Smooth muscle cell (in vitro differentiated cells): Measurements from ENCODE around the gene SMG7. TPM values are rescaled to one million over a fixed set of nuclear protein-coding genes. Genes with fewer than 3 reads are reported as not detected.

Source experiments
- DNase-seq: peaks from one replicate; lab custom pipeline; 2025; ENCODE audit not compliant: unreplicated experiment; lab: John Stamatoyannopoulos, UW
- H2AFZ ChIP-seq: fragments of 200-600 bp; sonication (generic); 2 replicates; pipeline ENCODE4 v1.6.0; 2016; ENCODE audit warnings: antibody characterized with exemption, low read depth, mild to moderate bottlenecking
- H3F3A ChIP-seq: fragments of 200-600 bp; sonication (generic); 2 replicates; pipeline ENCODE4 v1.6.0; 2017; ENCODE audit warnings: antibody characterized with exemption, low read depth
- H3K27ac ChIP-seq: fragments of 200-600 bp; sonication (generic); 2 replicates; pipeline ENCODE4 v1.5.1; 2016; ENCODE audit warnings: low read depth, mild to moderate bottlenecking
- H3K27me3 ChIP-seq: fragments of 200-600 bp; sonication (generic); 2 replicates; pipeline ENCODE4 v1.6.1; 2016; ENCODE audit warnings: low read depth, mild to moderate bottlenecking
- H3K36me3 ChIP-seq: fragments of 200-600 bp; sonication (generic); 2 replicates; pipeline ENCODE4 v1.5.1; 2016; ENCODE audit warnings: low read depth
- H3K4me1 ChIP-seq: fragments of 200-600 bp; sonication (generic); 2 replicates; pipeline ENCODE4 v1.5.1; 2016; ENCODE audit warnings: low read depth
- H3K4me2 ChIP-seq: fragments of 200-600 bp; sonication (generic); 2 replicates; pipeline ENCODE4 v1.6.0; 2016; ENCODE audit warnings: mild to moderate bottlenecking
- H3K4me3 ChIP-seq: fragments of 200-600 bp; sonication (generic); 2 replicates; pipeline ENCODE4 v1.5.1; 2016; ENCODE audit warnings: mild to moderate bottlenecking
- H3K79me2 ChIP-seq: fragments of 200-600 bp; sonication (generic); 2 replicates; pipeline ENCODE4 v1.6.0; 2016; ENCODE audit warnings: low read depth, mild to moderate bottlenecking
- H3K9ac ChIP-seq: fragments of 200-600 bp; sonication (generic); 2 replicates; pipeline ENCODE4 v1.6.0; 2016; ENCODE audit warnings: low read depth
- H3K9me3 ChIP-seq: fragments of 200-600 bp; sonication (generic); replicated peaks from 2 replicates; pipeline ENCODE4 v1.5.1; 2016; ENCODE audit warnings: low read depth
- H4K20me1 ChIP-seq: fragments of 200-600 bp; sonication (generic); 2 replicates; pipeline ENCODE4 v1.6.0; 2016; ENCODE audit warnings: low read depth
- CTCF ChIP-seq: fragments of 200-600 bp; sonication (generic); IDR thresholded peaks from 2 replicates; pipeline ENCODE4 v1.5.1; 2017; ENCODE audit warnings: borderline replicate concordance, mild to moderate bottlenecking, antibody characterized with exemption; ENCODE audit not compliant: insufficient read depth, poor library complexity, severe bottlenecking
- WGBS: methylation state at CpG from one replicate; pipeline ENCODE4 v1.1.7; 2016; ENCODE audit warnings: low lambda C conversion rate; 5-methylcytosine and 5-hydroxymethylcytosine counted together
- polyA plus RNA-seq: library from polyadenylated mRNA; unstranded; fragments of >200 nt; fragmentation: Nextera tagmentation; extraction: Ambion mirVana; gene quantifications from 2 replicates; pipeline ENCODE4 v1.2.1, GENCODE V29; 2016
- total RNA-seq: library from RNA; depleted of rRNA; stranded (reverse); fragments of >200 nt; gene quantifications from 2 replicates; pipeline ENCODE4 v1.2.3, GENCODE V29; 2014

The SMG7 gene
- total and polyA plus RNA-seq, 2 experiments from 2014 or later: 18.3 to 40.4 TPM

GRCh38 chr1:183505454-183506089 is 33.3 kb downstream of the SMG7 start:
- no peak overlapping the region for H3K9ac ChIP-seq
- H3K79me2 ChIP-seq: peaks cover 91% of the 10 kb centered on the region
- H3K4me1 ChIP-seq: peaks cover 11% of the 10 kb centered on the region
- H3K27ac ChIP-seq: peak overlapping the region; percentile 4
- H3K27me3 ChIP-seq: no peaks in the 10 kb centered on the region
- H4K20me1 ChIP-seq: peaks cover 98% of the 10 kb centered on the region
- H3F3A ChIP-seq: no peaks in the 10 kb centered on the region
- H3K4me2 ChIP-seq: no peak overlapping the region
- no peak for DNase-seq
- 84% methylated on average over 5 of the region's 5 CpGs for WGBS
- no peak overlapping the region for H2AFZ ChIP-seq
- no peaks in the 10 kb centered on the region for H3K36me3 ChIP-seq
- no peak overlapping the region for H3K4me3 ChIP-seq
- H3K9me3 ChIP-seq: no peaks in the 10 kb centered on the region
- TF ChIP-seq CTCF: no peak

- H3K4me1 ChIP-seq: peaks cover 11% of the 10 kb centered on the region
- H3K4me2 ChIP-seq: no peak overlapping the region
- H3K79me2 ChIP-seq: peaks cover 90% of the 10 kb centered on the region
- no peak for TF ChIP-seq CTCF
- no peak overlapping the region for H3K27ac ChIP-seq
- H3K9ac ChIP-seq: no peak overlapping the region
- H3K27me3 ChIP-seq: no peaks in the 10 kb centered on the region
- DNase-seq: no peak
- no peaks in the 10 kb centered on the region for H3F3A ChIP-seq
- H3K9me3 ChIP-seq: no peaks in the 10 kb centered on the region
- H2AFZ ChIP-seq: no peak overlapping the region
- 94% methylated on average over 4 of the region's 4 CpGs for WGBS
- peaks cover 97% of the 10 kb centered on the region for H4K20me1 ChIP-seq
- no peak overlapping the region for H3K4me3 ChIP-seq
- no peaks in the 10 kb centered on the region for H3K36me3 ChIP-seq
These were observed 34.3 kb downstream of the SMG7 start for GRCh38 chr1:183506561-183506960.

GRCh38 chr1:183508694-183509093 is 36.4 kb downstream of the SMG7 start:
- TF ChIP-seq CTCF: no peak
- WGBS: 63% methylated on average over 1 of the region's 1 CpG
- peaks cover 11% of the 10 kb centered on the region for H3K4me1 ChIP-seq
- no peak overlapping the region for H3K4me3 ChIP-seq
- H3K79me2 ChIP-seq: peaks cover 79% of the 10 kb centered on the region
- H3K9ac ChIP-seq: no peak overlapping the region
- H4K20me1 ChIP-seq: peaks cover 93% of the 10 kb centered on the region
- H3F3A ChIP-seq: no peaks in the 10 kb centered on the region
- H3K4me2 ChIP-seq: no peak overlapping the region
- no peaks in the 10 kb centered on the region for H3K9me3 ChIP-seq
- no peak for DNase-seq
- no peak overlapping the region for H2AFZ ChIP-seq
- H3K27me3 ChIP-seq: no peaks in the 10 kb centered on the region
- H3K27ac ChIP-seq: no peak overlapping the region
- H3K36me3 ChIP-seq: no peaks in the 10 kb centered on the region

- peaks cover 47% of the 10 kb centered on the region for H3K79me2 ChIP-seq
- H3K27me3 ChIP-seq: no peaks in the 10 kb centered on the region
- H3K4me1 ChIP-seq: peaks cover 13% of the 10 kb centered on the region
- peaks cover 81% of the 10 kb centered on the region for H4K20me1 ChIP-seq
- no peaks in the 10 kb centered on the region for H3K9me3 ChIP-seq
- peaks cover 9% of the 10 kb centered on the region for H3F3A ChIP-seq
- DNase-seq: no peak
- TF ChIP-seq CTCF: no peak
- no peak overlapping the region for H3K9ac ChIP-seq
- H3K36me3 ChIP-seq: no peaks in the 10 kb centered on the region
- 95% methylated on average over 2 of the region's 2 CpGs for WGBS
- no peak overlapping the region for H2AFZ ChIP-seq
- H3K4me3 ChIP-seq: no peak overlapping the region
- H3K27ac ChIP-seq: no peak overlapping the region
- H3K4me2 ChIP-seq: no peak overlapping the region
These were observed 40.2 kb downstream of the SMG7 start for GRCh38 chr1:183512450-183512849.
